GM12878 (cell line): ENCODE results near the gene HNRNPM. TPM values are rescaled to one million over a fixed set of nuclear protein-coding genes. Genes with fewer than 3 reads are reported as not detected.

Source experiments
- BCL11A ChIP-seq: IDR thresholded peaks from 2 replicates; pipeline ENCODE4 v1.6.1; 2011; ENCODE audit warnings: low read depth, low read length
- CBX3 ChIP-seq: fragments of 200-600 bp; sonication (generic); IDR thresholded peaks from 2 replicates; pipeline ENCODE4 v1.6.1; 2016; ENCODE audit warnings: low read depth, borderline replicate concordance
- CREB1 ChIP-seq: IDR thresholded peaks from 2 replicates; pipeline ENCODE4 v1.6.1; 2012; ENCODE audit warnings: low read depth, mild to moderate bottlenecking, inconsistent platforms
- EZH2 ChIP-seq: IDR thresholded peaks from 2 replicates; pipeline ENCODE4 v1.6.1; 2012; ENCODE audit warnings: low read depth, mild to moderate bottlenecking, control low read depth, inconsistent platforms, low read length, borderline replicate concordance; ENCODE audit not compliant: control insufficient read depth
- FOS ChIP-seq: IDR thresholded peaks from 3 replicates; pipeline ENCODE4 v1.6.1; 2011; ENCODE audit warnings: borderline replicate concordance; ENCODE audit not compliant: insufficient read length; ENCODE audit errors: extremely low read depth
- FOXK2 ChIP-seq: fragments of 450-650 bp; IDR thresholded peaks from 2 replicates; pipeline ENCODE4 v1.6.1; 2017; ENCODE audit warnings: mild to moderate bottlenecking, moderate library complexity
- FOXM1 ChIP-seq: IDR thresholded peaks from 2 replicates; pipeline ENCODE4 v1.6.1; 2012; ENCODE audit warnings: low read depth, mild to moderate bottlenecking, inconsistent platforms, low read length, moderate library complexity
- HDGF ChIP-seq: fragments of 450-650 bp; IDR thresholded peaks from 2 replicates; pipeline ENCODE4 v1.6.1; 2016; ENCODE audit warnings: antibody characterized with exemption
- JUNB ChIP-seq: IDR thresholded peaks from 2 replicates; pipeline ENCODE4 v1.6.1; 2016; ENCODE audit warnings: antibody characterized with exemption, mild to moderate bottlenecking
- NFXL1 ChIP-seq: fragments of 450-650 bp; IDR thresholded peaks from 2 replicates; pipeline ENCODE4 v1.6.1; 2017; ENCODE audit warnings: antibody characterized with exemption, mild to moderate bottlenecking, borderline replicate concordance
- NFYA ChIP-seq: IDR thresholded peaks from 2 replicates; pipeline ENCODE4 v1.6.1; 2011; ENCODE audit warnings: low read depth, mild to moderate bottlenecking, low read length, improper control_type of control experiment, borderline replicate concordance
- RBBP5 ChIP-seq: fragments of 200-600 bp; sonication (generic); conservative IDR thresholded peaks from 2 replicates; pipeline ENCODE4 v1.6.1; 2016
- RELA ChIP-seq: fragments of 450-650 bp; IDR thresholded peaks from 2 replicates; pipeline ENCODE4 v1.8.0; 2014; ENCODE audit warnings: borderline replicate concordance; ENCODE audit not compliant: partially characterized antibody
- SMAD1 ChIP-seq: fragments of 450-650 bp; IDR thresholded peaks from 2 replicates; pipeline ENCODE4 v1.6.1; 2018; ENCODE audit warnings: mild to moderate bottlenecking, low read depth; ENCODE audit not compliant: partially characterized antibody
- SMAD5 ChIP-seq: IDR thresholded peaks from 2 replicates; pipeline ENCODE4 v1.6.1; 2016; ENCODE audit warnings: antibody characterized with exemption, low read depth
- STAT3 ChIP-seq: IDR thresholded peaks from 2 replicates; pipeline ENCODE4 v1.6.1; 2011; ENCODE audit warnings: low read depth, low read length, improper control_type of control experiment
- TCF7 ChIP-seq: IDR thresholded peaks from 2 replicates; pipeline ENCODE4 v1.6.1; 2014; ENCODE audit warnings: antibody characterized with exemption, borderline replicate concordance
- ZZZ3 ChIP-seq: IDR thresholded peaks from 2 replicates; pipeline ENCODE4 v1.6.1; 2011; ENCODE audit warnings: low read depth; ENCODE audit not compliant: control insufficient read depth, insufficient read length
- polyA plus RNA-seq, 11 experiments: library from polyadenylated mRNA; depleted of rRNA in 4 of 11; unstranded in 6 of 11; stranded (reverse) in 5 of 11; fragments of >200 nt; fragmentation: Nextera tagmentation in 4 of 11; fragmentation: Illumina TruSeq in 1 of 11; extraction: Ambion mirVana in 4 of 11; extraction: Trizol in 1 of 11; gene quantifications; 1 replicate in 1 of 11; 2 replicates in 10 of 11; pipeline versions ENCODE4 v1.2.1 to v1.2.3, GENCODE V29; 2011 to 2016; ENCODE audit warnings: inconsistent platforms in 2 of 11, missing spikeins in 2 of 11, low read depth in 1 of 11
- total RNA-seq, 4 experiments: library from RNA; depleted of rRNA in 3 of 4; stranded (reverse); fragments of >200 nt in 3 of 4; fragmentation: Illumina TruSeq in 1 of 4; extraction: Trizol in 1 of 4; gene quantifications; 2 replicates each; pipeline versions ENCODE4 v1.2.1 to v1.2.3, GENCODE V29; 2013 to 2021
- TF ChIP-seq, protein P1 (sequence below): fragments of 450-650 bp; IDR thresholded peaks from 2 replicates; pipeline ENCODE4 v1.6.1; 2017; ENCODE audit warnings: mild to moderate bottlenecking, low read depth, inconsistent platforms; ENCODE audit not compliant: poor library complexity, severe bottlenecking
- TF ChIP-seq, protein P2 (sequence below): fragments of 450-650 bp; IDR thresholded peaks from 2 replicates; pipeline ENCODE4 v1.6.1; 2017; ENCODE audit warnings: mild to moderate bottlenecking, moderate library complexity
- TF ChIP-seq, protein P3 (sequence below): IDR thresholded peaks from 2 replicates; pipeline ENCODE4 v1.6.1; 2012; ENCODE audit warnings: low read depth, low read length, improper control_type of control experiment
- TF ChIP-seq, protein P4 (sequence below): IDR thresholded peaks from 2 replicates; pipeline ENCODE4 v1.6.1; 2012; ENCODE audit warnings: low read depth, low read length, improper control_type of control experiment
- TF ChIP-seq, protein P5 (sequence below): fragments of 450-650 bp; IDR thresholded peaks from 2 replicates; pipeline ENCODE4 v1.6.1; 2016; ENCODE audit warnings: mild to moderate bottlenecking

The HNRNPM gene
- total and polyA plus RNA-seq, 10 of the 15 experiments (the other 5 are each of a cell fraction or from before 2014, with no cell fraction given): 14.3 to 415 (median 198) TPM

DNA sequence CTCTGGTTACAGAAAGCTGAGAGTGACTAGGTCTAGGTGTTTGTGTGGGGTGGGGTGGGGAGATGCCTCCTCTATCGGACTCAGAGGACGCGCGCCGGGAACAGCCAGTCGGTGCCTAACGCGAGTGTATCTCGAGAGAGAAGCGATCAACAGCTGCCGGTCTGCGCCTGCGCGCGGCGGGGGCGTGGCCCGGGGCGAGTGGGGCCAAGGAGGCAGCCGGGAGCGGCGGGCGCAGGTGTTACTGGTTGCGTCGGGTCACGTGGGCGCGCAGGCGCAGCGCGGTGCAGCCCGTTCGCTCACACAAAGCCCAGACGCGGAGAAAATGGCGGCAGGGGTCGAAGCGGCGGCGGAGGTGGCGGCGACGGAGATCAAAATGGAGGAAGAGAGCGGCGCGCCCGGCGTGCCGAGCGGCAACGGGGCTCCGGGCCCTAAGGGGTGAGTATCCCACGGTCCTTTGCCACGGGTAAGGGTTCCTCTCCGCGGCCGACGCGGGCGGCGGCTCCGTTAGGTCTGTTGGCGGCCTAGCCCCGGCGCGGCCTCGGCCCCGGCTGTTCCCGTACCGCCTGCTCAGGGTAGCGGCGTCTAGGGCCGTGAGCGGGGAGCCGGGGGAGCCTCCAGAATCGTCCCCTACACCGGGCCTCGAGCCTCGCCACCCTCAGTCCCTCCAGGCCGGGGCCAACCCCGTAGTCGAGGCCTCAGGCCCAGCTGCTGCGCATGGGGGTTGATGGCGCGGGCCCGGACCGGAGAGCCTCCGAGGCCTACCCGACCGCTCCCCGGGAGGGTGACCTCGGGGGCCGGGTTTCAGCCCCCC is at the start of gene HNRNPM (continued):
- TF ChIP-seq, protein P1, sequence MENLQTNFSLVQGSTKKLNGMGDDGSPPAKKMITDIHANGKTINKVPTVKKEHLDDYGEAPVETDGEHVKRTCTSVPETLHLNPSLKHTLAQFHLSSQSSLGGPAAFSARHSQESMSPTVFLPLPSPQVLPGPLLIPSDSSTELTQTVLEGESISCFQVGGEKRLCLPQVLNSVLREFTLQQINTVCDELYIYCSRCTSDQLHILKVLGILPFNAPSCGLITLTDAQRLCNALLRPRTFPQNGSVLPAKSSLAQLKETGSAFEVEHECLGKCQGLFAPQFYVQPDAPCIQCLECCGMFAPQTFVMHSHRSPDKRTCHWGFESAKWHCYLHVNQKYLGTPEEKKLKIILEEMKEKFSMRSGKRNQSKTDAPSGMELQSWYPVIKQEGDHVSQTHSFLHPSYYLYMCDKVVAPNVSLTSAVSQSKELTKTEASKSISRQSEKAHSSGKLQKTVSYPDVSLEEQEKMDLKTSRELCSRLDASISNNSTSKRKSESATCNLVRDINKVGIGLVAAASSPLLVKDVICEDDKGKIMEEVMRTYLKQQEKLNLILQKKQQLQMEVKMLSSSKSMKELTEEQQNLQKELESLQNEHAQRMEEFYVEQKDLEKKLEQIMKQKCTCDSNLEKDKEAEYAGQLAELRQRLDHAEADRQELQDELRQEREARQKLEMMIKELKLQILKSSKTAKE: no peak
- TF ChIP-seq BCL11A: no peak
- TF ChIP-seq CBX3: no peak
- no peak for TF ChIP-seq ZZZ3
- peak; percentile 84; the same call in 1 of the 2 replicates for TF ChIP-seq SMAD5
- TF ChIP-seq JUNB: no peak
- no peak for TF ChIP-seq NFXL1
- TF ChIP-seq SMAD1: no peak
- TF ChIP-seq, protein P2, sequence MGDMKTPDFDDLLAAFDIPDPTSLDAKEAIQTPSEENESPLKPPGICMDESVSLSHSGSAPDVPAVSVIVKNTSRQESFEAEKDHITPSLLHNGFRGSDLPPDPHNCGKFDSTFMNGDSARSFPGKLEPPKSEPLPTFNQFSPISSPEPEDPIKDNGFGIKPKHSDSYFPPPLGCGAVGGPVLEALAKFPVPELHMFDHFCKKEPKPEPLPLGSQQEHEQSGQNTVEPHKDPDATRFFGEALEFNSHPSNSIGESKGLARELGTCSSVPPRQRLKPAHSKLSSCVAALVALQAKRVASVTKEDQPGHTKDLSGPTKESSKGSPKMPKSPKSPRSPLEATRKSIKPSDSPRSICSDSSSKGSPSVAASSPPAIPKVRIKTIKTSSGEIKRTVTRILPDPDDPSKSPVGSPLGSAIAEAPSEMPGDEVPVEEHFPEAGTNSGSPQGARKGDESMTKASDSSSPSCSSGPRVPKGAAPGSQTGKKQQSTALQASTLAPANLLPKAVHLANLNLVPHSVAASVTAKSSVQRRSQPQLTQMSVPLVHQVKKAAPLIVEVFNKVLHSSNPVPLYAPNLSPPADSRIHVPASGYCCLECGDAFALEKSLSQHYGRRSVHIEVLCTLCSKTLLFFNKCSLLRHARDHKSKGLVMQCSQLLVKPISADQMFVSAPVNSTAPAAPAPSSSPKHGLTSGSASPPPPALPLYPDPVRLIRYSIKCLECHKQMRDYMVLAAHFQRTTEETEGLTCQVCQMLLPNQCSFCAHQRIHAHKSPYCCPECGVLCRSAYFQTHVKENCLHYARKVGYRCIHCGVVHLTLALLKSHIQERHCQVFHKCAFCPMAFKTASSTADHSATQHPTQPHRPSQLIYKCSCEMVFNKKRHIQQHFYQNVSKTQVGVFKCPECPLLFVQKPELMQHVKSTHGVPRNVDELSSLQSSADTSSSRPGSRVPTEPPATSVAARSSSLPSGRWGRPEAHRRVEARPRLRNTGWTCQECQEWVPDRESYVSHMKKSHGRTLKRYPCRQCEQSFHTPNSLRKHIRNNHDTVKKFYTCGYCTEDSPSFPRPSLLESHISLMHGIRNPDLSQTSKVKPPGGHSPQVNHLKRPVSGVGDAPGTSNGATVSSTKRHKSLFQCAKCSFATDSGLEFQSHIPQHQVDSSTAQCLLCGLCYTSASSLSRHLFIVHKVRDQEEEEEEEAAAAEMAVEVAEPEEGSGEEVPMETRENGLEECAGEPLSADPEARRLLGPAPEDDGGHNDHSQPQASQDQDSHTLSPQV: no peak
- no peak for TF ChIP-seq FOXM1
- TF ChIP-seq, protein P3, sequence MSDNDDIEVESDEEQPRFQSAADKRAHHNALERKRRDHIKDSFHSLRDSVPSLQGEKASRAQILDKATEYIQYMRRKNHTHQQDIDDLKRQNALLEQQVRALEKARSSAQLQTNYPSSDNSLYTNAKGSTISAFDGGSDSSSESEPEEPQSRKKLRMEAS: peak; percentile 89
- TF ChIP-seq, protein P4, sequence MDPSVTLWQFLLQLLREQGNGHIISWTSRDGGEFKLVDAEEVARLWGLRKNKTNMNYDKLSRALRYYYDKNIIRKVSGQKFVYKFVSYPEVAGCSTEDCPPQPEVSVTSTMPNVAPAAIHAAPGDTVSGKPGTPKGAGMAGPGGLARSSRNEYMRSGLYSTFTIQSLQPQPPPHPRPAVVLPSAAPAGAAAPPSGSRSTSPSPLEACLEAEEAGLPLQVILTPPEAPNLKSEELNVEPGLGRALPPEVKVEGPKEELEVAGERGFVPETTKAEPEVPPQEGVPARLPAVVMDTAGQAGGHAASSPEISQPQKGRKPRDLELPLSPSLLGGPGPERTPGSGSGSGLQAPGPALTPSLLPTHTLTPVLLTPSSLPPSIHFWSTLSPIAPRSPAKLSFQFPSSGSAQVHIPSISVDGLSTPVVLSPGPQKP: no peak
- no peak for TF ChIP-seq HDGF
- no peak for TF ChIP-seq FOS
- TF ChIP-seq, protein P5, sequence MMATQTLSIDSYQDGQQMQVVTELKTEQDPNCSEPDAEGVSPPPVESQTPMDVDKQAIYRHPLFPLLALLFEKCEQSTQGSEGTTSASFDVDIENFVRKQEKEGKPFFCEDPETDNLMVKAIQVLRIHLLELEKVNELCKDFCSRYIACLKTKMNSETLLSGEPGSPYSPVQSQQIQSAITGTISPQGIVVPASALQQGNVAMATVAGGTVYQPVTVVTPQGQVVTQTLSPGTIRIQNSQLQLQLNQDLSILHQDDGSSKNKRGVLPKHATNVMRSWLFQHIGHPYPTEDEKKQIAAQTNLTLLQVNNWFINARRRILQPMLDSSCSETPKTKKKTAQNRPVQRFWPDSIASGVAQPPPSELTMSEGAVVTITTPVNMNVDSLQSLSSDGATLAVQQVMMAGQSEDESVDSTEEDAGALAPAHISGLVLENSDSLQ: no peak
- TF ChIP-seq CREB1: no peak
- no peak for TF ChIP-seq FOXK2
- TF ChIP-seq RBBP5: no peak
- peak; percentile 73 for TF ChIP-seq RELA
- no peak for TF ChIP-seq TCF7
- TF ChIP-seq STAT3: no peak
- TF ChIP-seq EZH2: no peak
- no peak for TF ChIP-seq NFYA
